Measurements from ENCODE around the gene TSTD1.
A peak's percentile ranks its signal among the peaks of the same experiment; 100 is the strongest.

Gene TSTD1, protein sequence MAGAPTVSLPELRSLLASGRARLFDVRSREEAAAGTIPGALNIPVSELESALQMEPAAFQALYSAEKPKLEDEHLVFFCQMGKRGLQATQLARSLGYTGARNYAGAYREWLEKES

GRCh38 chr1:161038523-161039153 is at the start of gene TSTD1:
Gene TSTD1, minus strand, starts transcription at chr1:161038964. Its CDS starts 75 bp downstream, at chr1:161038889.
- peak within 1 kb of the TSS; percentile 85 for H3K27ac ChIP-seq

GRCh38 chr1:161086457-161086856 is 47.7 kb upstream of the TSTD1 start:
- TF ChIP-seq ZFX (IDR thresholded peaks at IDR 0.05; ENCODE audit: borderline replicate concordance), result no peak
- TF ChIP-seq, protein P1, sequence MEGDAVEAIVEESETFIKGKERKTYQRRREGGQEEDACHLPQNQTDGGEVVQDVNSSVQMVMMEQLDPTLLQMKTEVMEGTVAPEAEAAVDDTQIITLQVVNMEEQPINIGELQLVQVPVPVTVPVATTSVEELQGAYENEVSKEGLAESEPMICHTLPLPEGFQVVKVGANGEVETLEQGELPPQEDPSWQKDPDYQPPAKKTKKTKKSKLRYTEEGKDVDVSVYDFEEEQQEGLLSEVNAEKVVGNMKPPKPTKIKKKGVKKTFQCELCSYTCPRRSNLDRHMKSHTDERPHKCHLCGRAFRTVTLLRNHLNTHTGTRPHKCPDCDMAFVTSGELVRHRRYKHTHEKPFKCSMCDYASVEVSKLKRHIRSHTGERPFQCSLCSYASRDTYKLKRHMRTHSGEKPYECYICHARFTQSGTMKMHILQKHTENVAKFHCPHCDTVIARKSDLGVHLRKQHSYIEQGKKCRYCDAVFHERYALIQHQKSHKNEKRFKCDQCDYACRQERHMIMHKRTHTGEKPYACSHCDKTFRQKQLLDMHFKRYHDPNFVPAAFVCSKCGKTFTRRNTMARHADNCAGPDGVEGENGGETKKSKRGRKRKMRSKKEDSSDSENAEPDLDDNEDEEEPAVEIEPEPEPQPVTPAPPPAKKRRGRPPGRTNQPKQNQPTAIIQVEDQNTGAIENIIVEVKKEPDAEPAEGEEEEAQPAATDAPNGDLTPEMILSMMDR (IDR thresholded peaks at IDR 0.05), result no peak
- H3K27ac ChIP-seq, result no peak overlapping the region

More at GRCh38 chr1:161038523-161039153, at the start of gene TSTD1:
- TF ChIP-seq, protein P1 (IDR thresholded peaks at IDR 0.05), result peak; percentile 14; the same call in 1 of the 2 replicates
- no peak for TF ChIP-seq ZFX (IDR thresholded peaks at IDR 0.05; ENCODE audit: borderline replicate concordance)

- no peak for TF ChIP-seq ZFX (IDR thresholded peaks at IDR 0.05; ENCODE audit: borderline replicate concordance)
- TF ChIP-seq, protein P1 (IDR thresholded peaks at IDR 0.05), result no peak
- H3K27ac ChIP-seq, result no peak overlapping the region
Measured at GRCh38 chr1:161085165-161085564, 46.4 kb upstream of the TSTD1 start.

DNA sequence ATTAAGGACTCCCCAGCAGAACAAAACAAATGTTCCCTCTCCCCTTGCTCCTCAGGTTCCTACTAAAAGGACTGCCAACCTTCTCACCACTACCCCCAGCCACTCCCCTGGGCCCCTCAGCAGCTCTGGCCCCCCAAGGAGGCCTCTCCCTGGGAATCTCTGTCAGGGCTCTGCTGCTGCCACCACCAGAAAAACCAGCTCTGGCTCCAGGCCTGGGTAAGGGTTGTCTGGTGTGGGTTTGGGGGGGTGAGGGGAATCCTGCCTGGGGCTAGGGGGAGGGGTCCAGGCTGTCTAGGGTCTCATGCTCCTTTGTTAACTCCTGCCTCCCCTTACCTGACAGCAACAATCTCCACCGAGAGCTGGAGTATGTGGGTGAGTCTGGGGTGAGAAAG is 45.8 kb upstream of the TSTD1 start:
- no peak overlapping the region for H3K27ac ChIP-seq
- no peak for TF ChIP-seq ZFX (IDR thresholded peaks at IDR 0.05; ENCODE audit: borderline replicate concordance)
- TF ChIP-seq, protein P1 (IDR thresholded peaks at IDR 0.05), result no peak

DNA sequence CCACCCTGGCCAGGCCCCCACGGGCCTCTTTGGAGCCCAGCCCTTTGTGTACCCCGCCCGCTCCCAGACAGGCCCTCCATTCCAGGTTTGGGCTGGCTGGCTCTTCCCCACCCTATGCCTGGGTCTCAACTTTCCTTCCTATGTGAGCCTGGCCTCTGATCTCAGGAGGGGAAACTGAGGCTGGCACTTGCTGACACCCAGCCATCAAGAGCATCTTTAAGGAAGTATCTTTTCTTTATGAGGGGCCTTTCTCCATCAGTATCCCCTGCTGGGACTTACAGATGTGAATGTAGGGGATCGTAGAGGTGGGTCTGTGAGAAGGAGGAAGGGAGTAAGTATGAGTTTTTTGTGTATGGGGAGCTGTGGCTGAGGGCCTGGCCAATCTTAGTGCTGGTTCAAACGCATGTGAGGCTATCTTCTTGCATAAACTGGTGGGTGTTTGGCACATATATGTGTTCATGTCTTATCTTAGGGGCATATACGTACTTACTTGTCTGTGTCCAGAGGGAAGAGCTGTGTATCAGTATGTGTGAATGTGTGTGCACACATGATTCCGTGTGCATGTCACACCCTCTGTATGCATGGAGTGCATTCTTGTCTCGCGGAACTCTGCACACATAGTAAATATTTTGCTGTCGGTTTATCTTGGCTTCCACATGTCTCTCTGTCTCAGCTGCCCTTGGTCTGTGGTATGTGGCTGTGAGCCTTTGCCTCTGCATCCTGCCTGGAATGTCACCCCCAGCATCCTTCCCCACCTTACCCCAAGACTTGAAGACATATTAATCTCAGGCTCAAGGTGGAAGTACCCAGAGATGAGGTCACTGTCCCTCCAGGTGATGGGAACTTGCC is 45.2 kb upstream of the TSTD1 start:
- no peak overlapping the region for H3K27ac ChIP-seq
- TF ChIP-seq, protein P1 (IDR thresholded peaks at IDR 0.05), result no peak
- TF ChIP-seq ZFX (IDR thresholded peaks at IDR 0.05; ENCODE audit: borderline replicate concordance), result no peak

GRCh38 chr1:161082996-161083747 is 44.4 kb upstream of the TSTD1 start:
- no peak for TF ChIP-seq ZFX (IDR thresholded peaks at IDR 0.05; ENCODE audit: borderline replicate concordance)
- TF ChIP-seq, protein P1 (IDR thresholded peaks at IDR 0.05), result no peak
- no peak overlapping the region for H3K27ac ChIP-seq
